Sigmoid colon (tissue), 4 donors: ENCODE measurements around the gene CADM2.

ENCODE experiments used
- POLR2A ChIP-seq, 2 donors: fragments of 450-650 bp; IDR thresholded peaks; one replicate each; pipeline ENCODE4 v1.6.1; 2016; ENCODE audit warnings: antibody characterized with exemption in 2 of 2, mild to moderate bottlenecking in 2 of 2, moderate library complexity in 2 of 2
- POLR2AphosphoS5 ChIP-seq, 4 donors: sonication (generic); formaldehyde crosslinking; IDR thresholded peaks; one replicate each; pipeline ENCODE4 v1.6.1; 2017; ENCODE audit warnings: antibody characterized with exemption in 4 of 4
- TF ChIP-seq, protein P1 (sequence below), 4 experiments: fragments of 450-650 bp in 3 of 4; fragments of 200-600 bp in 1 of 4; IDR thresholded peaks; one replicate each; pipeline ENCODE4 v1.5.1; 2016 to 2019; ENCODE audit warnings: antibody characterized with exemption in 4 of 4, mild to moderate bottlenecking in 3 of 4, moderate library complexity in 2 of 4

DNA sequence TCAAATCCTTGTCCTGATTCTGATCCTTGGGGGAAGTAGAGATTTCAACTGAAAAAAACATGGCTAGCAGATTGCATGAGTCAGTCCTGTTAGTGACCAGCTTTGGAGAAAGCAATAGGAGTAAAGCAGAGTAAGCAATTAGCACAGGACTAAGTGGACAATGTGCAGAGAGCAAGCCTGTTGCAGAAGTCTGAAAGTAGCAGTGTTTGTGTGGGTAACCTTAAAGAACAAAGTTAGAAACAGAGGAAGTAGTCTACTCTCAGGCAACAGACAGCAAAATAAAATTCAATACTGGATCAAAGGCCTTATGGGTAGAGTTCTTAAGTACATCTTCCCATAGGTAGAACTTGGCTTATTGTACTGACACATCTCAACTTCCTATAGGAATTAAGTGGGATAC, 916.8 kb downstream of the CADM2 start:
- TF ChIP-seq POLR2A (IDR thresholded peaks at IDR 0.05) (no peak), POLR2AphosphoS5 (IDR thresholded peaks at IDR 0.05) (no peak)
- TF ChIP-seq, protein P1, sequence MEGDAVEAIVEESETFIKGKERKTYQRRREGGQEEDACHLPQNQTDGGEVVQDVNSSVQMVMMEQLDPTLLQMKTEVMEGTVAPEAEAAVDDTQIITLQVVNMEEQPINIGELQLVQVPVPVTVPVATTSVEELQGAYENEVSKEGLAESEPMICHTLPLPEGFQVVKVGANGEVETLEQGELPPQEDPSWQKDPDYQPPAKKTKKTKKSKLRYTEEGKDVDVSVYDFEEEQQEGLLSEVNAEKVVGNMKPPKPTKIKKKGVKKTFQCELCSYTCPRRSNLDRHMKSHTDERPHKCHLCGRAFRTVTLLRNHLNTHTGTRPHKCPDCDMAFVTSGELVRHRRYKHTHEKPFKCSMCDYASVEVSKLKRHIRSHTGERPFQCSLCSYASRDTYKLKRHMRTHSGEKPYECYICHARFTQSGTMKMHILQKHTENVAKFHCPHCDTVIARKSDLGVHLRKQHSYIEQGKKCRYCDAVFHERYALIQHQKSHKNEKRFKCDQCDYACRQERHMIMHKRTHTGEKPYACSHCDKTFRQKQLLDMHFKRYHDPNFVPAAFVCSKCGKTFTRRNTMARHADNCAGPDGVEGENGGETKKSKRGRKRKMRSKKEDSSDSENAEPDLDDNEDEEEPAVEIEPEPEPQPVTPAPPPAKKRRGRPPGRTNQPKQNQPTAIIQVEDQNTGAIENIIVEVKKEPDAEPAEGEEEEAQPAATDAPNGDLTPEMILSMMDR (IDR thresholded peaks at IDR 0.05): no peak
